HAP-1 (cell line): ENCODE measurements around the gene LSM11.

Source experiments
- DNase-seq, 2 experiments: peaks; one replicate each; pipeline ENCODE4 v3.0.0-alpha.2; 2016 to 2020; ENCODE audit warnings: low spot score in 2 of 2
- H3K27me3 ChIP-seq: fragments of 250-450 bp; sonication (Bioruptor Pico); 2 replicates; pipeline ENCODE4 v1.5.1; 2020; ENCODE audit warnings: low read depth, mild to moderate bottlenecking, moderate library complexity
- H3K36me3 ChIP-seq: fragments of 250-450 bp; sonication (Bioruptor Pico); replicated peaks from 2 replicates; pipeline ENCODE4 v1.5.1; 2020; ENCODE audit warnings: mild to moderate bottlenecking
- H3K4me1 ChIP-seq: fragments of 250-450 bp; sonication (Bioruptor Pico); 2 replicates; pipeline ENCODE4 v1.5.1; 2020; ENCODE audit warnings: mild to moderate bottlenecking
- H3K4me3 ChIP-seq: fragments of 250-450 bp; sonication (Bioruptor Pico); 2 replicates; pipeline ENCODE4 v1.5.1; 2020; ENCODE audit warnings: mild to moderate bottlenecking, moderate library complexity
- H3K9me3 ChIP-seq: fragments of 250-450 bp; sonication (Bioruptor Pico); 2 replicates; pipeline ENCODE4 v1.5.1; 2020; ENCODE audit warnings: mild to moderate bottlenecking, moderate library complexity
- in situ Hi-C: fragments of 300-500 bp; cut with MboI; formaldehyde crosslinking; loops from 3 replicates; pipeline ENCODE4 v1.14.3; 2020; ENCODE audit warnings: low sequenced_read_pairs, inconsistent platforms, mixed read lengths

LSM11 gene

GRCh38 chr5:157766902-157767301, 23.4 kb downstream of the LSM11 start:
- Histone ChIP-seq H3K4me1 (no peaks in the 10 kb centered on the region), H3K4me3 (no peak overlapping the region), H3K9me3 (no peaks in the 10 kb centered on the region), H3K36me3 (no peaks in the 10 kb centered on the region), H3K27me3 (no peaks in the 10 kb centered on the region)
- in situ Hi-C loops = no loop called here
- DNase-seq = no peak

DNA sequence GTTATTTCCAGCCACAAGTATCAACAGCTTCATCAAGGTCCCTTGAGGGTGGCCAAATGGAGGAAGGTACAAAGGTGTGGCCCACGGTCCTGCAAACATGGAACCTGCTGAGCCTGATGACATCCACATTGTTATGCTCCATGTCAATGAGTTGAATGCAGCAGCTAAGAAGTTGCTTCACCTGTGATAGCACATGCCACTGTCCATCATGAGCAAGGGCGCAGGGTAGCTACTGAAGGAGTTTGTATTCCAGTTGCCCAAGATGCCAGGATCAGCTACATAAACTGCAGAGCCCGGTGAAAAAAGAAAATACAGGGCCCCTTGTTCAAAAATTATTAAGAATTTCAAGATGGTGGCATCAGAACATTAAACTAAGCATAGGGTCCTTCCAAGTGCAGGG, 24.2 kb downstream of the LSM11 start:
- H3K9me3 ChIP-seq = no peaks in the 10 kb centered on the region
- in situ Hi-C loops = no loop called here
- no peak for DNase-seq
- no peaks in the 10 kb centered on the region for H3K36me3 ChIP-seq
- H3K27me3 ChIP-seq = no peaks in the 10 kb centered on the region
- no peaks in the 10 kb centered on the region for H3K4me1 ChIP-seq
- H3K4me3 ChIP-seq = no peak overlapping the region

- Histone ChIP-seq H3K4me1 (no peaks in the 10 kb centered on the region), H3K27me3 (no peaks in the 10 kb centered on the region), H3K9me3 (no peaks in the 10 kb centered on the region), H3K4me3 (no peak overlapping the region), H3K36me3 (no peaks in the 10 kb centered on the region)
- DNase-seq = no peak
- in situ Hi-C loops = no loop called here
Measured at GRCh38 chr5:157770665-157771064, 27.2 kb downstream of the LSM11 start.

DNA sequence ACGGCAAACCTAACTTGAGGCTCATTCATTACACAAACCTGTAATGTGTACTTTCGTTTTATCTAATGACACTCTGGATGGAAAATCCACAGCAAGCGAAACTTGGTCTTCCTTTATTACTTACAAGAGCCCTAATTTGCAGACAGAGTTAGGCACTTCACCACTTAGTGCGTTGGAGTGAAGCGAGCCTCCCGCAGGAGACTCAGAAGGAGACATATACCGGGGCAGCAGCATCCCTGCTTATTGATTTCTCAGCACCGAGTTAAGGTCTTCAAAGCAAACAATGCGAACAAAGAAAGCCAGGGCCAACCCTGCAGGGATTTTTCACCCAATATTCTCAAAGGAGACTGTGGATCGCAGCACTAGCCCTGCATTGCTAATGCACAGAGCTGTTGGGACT, 28.6 kb downstream of the LSM11 start:
- Histone ChIP-seq H3K4me1 (no peaks in the 10 kb centered on the region), H3K27me3 (no peaks in the 10 kb centered on the region), H3K4me3 (no peak overlapping the region), H3K36me3 (no peaks in the 10 kb centered on the region), H3K9me3 (no peaks in the 10 kb centered on the region)
- no peak for DNase-seq
- in situ Hi-C loops = no loop called here

- no peaks in the 10 kb centered on the region for H3K36me3 ChIP-seq
- no peaks in the 10 kb centered on the region for H3K4me1 ChIP-seq
- H3K4me3 ChIP-seq = no peak overlapping the region
- no peaks in the 10 kb centered on the region for H3K27me3 ChIP-seq
- DNase-seq = no peak
- in situ Hi-C loops = no loop called here
- no peaks in the 10 kb centered on the region for H3K9me3 ChIP-seq
Measured at GRCh38 chr5:157778121-157778805, 34.8 kb downstream of the LSM11 start.

DNA sequence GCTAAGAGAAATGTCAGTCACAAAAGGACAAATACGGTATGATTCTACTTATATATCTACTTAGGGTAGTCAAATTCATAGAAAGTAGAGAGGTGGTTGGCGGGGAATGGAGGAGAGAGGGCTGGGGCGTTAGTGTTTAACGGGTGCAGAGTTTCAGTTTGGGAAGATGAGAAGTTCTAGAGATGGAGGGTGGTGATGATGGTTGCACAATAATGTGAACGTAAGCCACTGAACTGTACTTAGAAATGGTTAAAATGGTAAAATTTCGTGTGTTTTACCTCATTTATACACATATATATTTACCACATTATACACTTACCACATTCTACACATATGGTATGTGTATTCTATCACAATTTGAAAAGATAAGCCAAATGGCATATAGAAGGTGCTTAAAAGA, 35.7 kb downstream of the LSM11 start:
- DNase-seq = no peak
- Histone ChIP-seq H3K4me1 (no peaks in the 10 kb centered on the region), H3K27me3 (no peaks in the 10 kb centered on the region), H3K36me3 (no peaks in the 10 kb centered on the region), H3K9me3 (no peaks in the 10 kb centered on the region), H3K4me3 (no peak overlapping the region)
- in situ Hi-C loops = no loop called here

- DNase-seq = no peak
- H3K27me3 ChIP-seq = no peaks in the 10 kb centered on the region
Measured at GRCh38 chr5:157785801-157786200, 42.3 kb downstream of the LSM11 start.

DNA sequence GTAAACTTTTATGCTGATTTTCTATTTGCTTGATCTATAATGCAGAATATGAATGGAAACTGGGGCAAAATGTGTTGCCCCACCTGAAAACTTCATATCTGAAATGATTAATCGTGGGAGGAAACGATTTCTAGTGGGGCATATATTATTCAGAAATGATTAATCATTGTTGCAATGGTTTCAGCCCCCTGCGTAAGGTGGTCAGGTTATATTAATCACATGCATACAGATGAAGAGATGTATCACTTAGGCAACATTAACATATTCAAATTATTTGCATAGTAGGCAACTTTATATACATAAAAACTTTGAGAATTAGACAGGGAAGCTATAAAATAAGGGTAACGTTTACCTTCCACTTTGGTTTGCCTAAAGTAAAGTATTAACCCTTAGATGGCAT, 49.8 kb downstream of the LSM11 start:
- Histone ChIP-seq H3K4me1 (no peaks in the 10 kb centered on the region), H3K36me3 (peaks cover 24% of the 10 kb centered on the region), H3K27me3 (no peaks in the 10 kb centered on the region), H3K9me3 (no peaks in the 10 kb centered on the region), H3K4me3 (no peak overlapping the region)
- no peak for DNase-seq
- in situ Hi-C loops = no loop called here

More at GRCh38 chr5:157785801-157786200, 42.3 kb downstream of the LSM11 start:
- in situ Hi-C loops = no loop called here
- Histone ChIP-seq H3K9me3 (no peaks in the 10 kb centered on the region), H3K36me3 (peaks cover 12% of the 10 kb centered on the region), H3K4me3 (no peak overlapping the region), H3K4me1 (no peaks in the 10 kb centered on the region; the same call in 1 of the 2 replicates)

- H3K4me1 ChIP-seq = no peaks in the 10 kb centered on the region; the same call in 1 of the 2 replicates
- no peaks in the 10 kb centered on the region for H3K9me3 ChIP-seq
- H3K27me3 ChIP-seq = no peaks in the 10 kb centered on the region
- DNase-seq = no peak
- H3K36me3 ChIP-seq = peaks cover 16% of the 10 kb centered on the region
- H3K4me3 ChIP-seq = no peak overlapping the region
- in situ Hi-C loops = no loop called here
Measured at GRCh38 chr5:157799578-157799977, 56.1 kb downstream of the LSM11 start.

GRCh38 chr5:157800137-157800536, 56.6 kb downstream of the LSM11 start:
- Histone ChIP-seq H3K9me3 (no peaks in the 10 kb centered on the region), H3K4me3 (no peak overlapping the region), H3K4me1 (no peaks in the 10 kb centered on the region; the same call in 1 of the 2 replicates), H3K36me3 (peaks cover 20% of the 10 kb centered on the region), H3K27me3 (no peaks in the 10 kb centered on the region)
- no peak for DNase-seq
- in situ Hi-C loops = loop anchor here (25.0 kb wide), 1 partner anchor 1312 kb away; no protein-coding TSS in a partner anchor

- no peaks in the 10 kb centered on the region; the same call in 1 of the 2 replicates for H3K4me1 ChIP-seq
Measured at GRCh38 chr5:157802736-157803135, 59.2 kb downstream of the LSM11 start.

DNA sequence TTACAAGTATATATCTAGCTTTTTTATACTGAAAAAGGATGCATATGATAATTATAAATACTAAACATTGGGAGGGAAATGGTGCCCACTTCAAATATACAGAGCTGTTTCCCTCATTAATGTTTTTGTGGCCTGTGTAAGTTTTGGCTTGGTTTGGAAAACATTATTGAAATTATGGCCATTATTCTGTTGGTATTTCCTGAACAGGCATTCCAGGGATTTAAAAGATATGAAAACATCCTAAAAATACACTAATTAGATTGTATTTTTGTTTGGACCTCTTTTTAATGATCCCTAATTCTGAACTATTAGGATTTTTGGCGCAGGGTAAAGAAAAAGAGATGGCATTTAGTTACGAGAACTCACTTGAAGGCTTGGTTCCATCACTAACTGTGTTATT, 64.5 kb downstream of the LSM11 start:
- in situ Hi-C loops = loop anchor here (25.0 kb wide), 1 partner anchor 1304 kb away; no protein-coding TSS in a partner anchor
- Histone ChIP-seq H3K27me3 (no peaks in the 10 kb centered on the region), H3K36me3 (peaks cover 50% of the 10 kb centered on the region), H3K4me1 (no peaks in the 10 kb centered on the region), H3K9me3 (no peaks in the 10 kb centered on the region), H3K4me3 (no peak overlapping the region)
- no peak for DNase-seq

More at GRCh38 chr5:157802736-157803135, 59.2 kb downstream of the LSM11 start:
- DNase-seq = no peak
- Histone ChIP-seq H3K9me3 (no peaks in the 10 kb centered on the region), H3K36me3 (peaks cover 28% of the 10 kb centered on the region), H3K27me3 (no peaks in the 10 kb centered on the region), H3K4me3 (no peak overlapping the region)
- in situ Hi-C loops = loop anchor here (25.0 kb wide), 1 partner anchor 1310 kb away; no protein-coding TSS in a partner anchor
